CD4-positive, CD25-positive, alpha-beta regulatory T cell (primary cell): Measurements from ENCODE around the gene VAPB. TPM values are rescaled to one million over a fixed set of nuclear protein-coding genes. Genes with fewer than 3 reads are reported as not detected.

Source experiments
- ATAC-seq, 2 donors: fragments of 150-1000 bp; cut with Tn5 transposase; one replicate each; pipeline ENCODE4 v1.10.0; 2021; ENCODE audit warnings: low read depth in 2 of 2, moderate number of reproducible peaks in 2 of 2, moderate library complexity in 1 of 2
- DNase-seq, 3 donors: peaks; one replicate each; pipeline versions ENCODE4 v3.0.0 to v3.0.0-alpha.2; 2012 to 2022; ENCODE audit warnings: mixed read lengths in 1 of 3
- H3K27ac ChIP-seq: one replicate; pipeline ENCODE4 v1.7.0; 2013; ENCODE audit warnings: mild to moderate bottlenecking, low read length; ENCODE audit not compliant: insufficient read depth, poor library complexity, severe bottlenecking
- H3K27me3 ChIP-seq: one replicate; pipeline ENCODE4 v1.7.0; 2013; ENCODE audit warnings: low read length; ENCODE audit not compliant: control insufficient read depth, insufficient read depth
- H3K36me3 ChIP-seq: one replicate; pipeline ENCODE4 v1.7.0; 2013; ENCODE audit warnings: mild to moderate bottlenecking, low read length, moderate library complexity; ENCODE audit not compliant: control insufficient read depth, insufficient read depth
- H3K4me1 ChIP-seq: 2 replicates; pipeline ENCODE4 v1.7.0; 2013; ENCODE audit warnings: mild to moderate bottlenecking, low read length; ENCODE audit not compliant: insufficient read depth, control insufficient read depth, poor library complexity, severe bottlenecking
- H3K4me3 ChIP-seq: one replicate; pipeline ENCODE4 v1.7.0; 2013; ENCODE audit warnings: low read depth, mild to moderate bottlenecking, low read length, moderate library complexity
- H3K9me3 ChIP-seq, 2 experiments: 1 replicate in 1 of 2; 2 replicates in 1 of 2; pipeline ENCODE4 v1.7.0; 2013; ENCODE audit warnings: low read length in 2 of 2, mild to moderate bottlenecking in 1 of 2, moderate library complexity in 1 of 2; ENCODE audit not compliant: control insufficient read depth in 2 of 2
- H3K27ac Mint-ChIP-seq, 3 donors: one replicate each; pipeline ENCODE4 v1.8.0; 2020 to 2022; ENCODE audit warnings: mild to moderate bottlenecking in 3 of 3, mixed read lengths in 3 of 3, moderate library complexity in 2 of 3
- H3K27me3 Mint-ChIP-seq: one replicate; pipeline ENCODE4 v1.8.0; 2022; ENCODE audit warnings: mild to moderate bottlenecking, mixed read lengths
- H3K36me3 Mint-ChIP-seq: one replicate; pipeline ENCODE4 v1.8.0; 2020; ENCODE audit warnings: mixed read lengths
- H3K4me1 Mint-ChIP-seq, 4 donors: one replicate each; pipeline ENCODE4 v1.8.0; 2020 to 2022; ENCODE audit warnings: mixed read lengths in 4 of 4, mild to moderate bottlenecking in 1 of 4
- H3K4me3 Mint-ChIP-seq, 4 donors: one replicate each; pipeline ENCODE4 v1.8.0; 2020 to 2022; ENCODE audit warnings: mild to moderate bottlenecking in 4 of 4, mixed read lengths in 4 of 4, moderate library complexity in 3 of 4
- H3K9me3 Mint-ChIP-seq, 7 donors: one replicate each; pipeline ENCODE4 v1.8.0; 2020 to 2022; ENCODE audit warnings: mixed read lengths in 7 of 7, mild to moderate bottlenecking in 3 of 7, moderate library complexity in 2 of 7
- polyA plus RNA-seq, 4 donors: library from polyadenylated mRNA; unstranded; fragments of 300-500 nt; fragmentation: Illumina TruSeq; gene quantifications; one replicate each; pipeline ENCODE4 v1.2.3, GENCODE V29; 2021
- total RNA-seq: library from RNA; stranded (reverse); gene quantifications from one replicate; pipeline ENCODE4 v1.2.3, GENCODE V29; 2022

VAPB gene
- total and polyA plus RNA-seq, 5 donors from 2014 or later, result 18.9 to 25.7 (median 21.9) TPM

- H3K4me1 Mint-ChIP-seq, result no peaks in the 10 kb centered on the region
- H3K4me3 Mint-ChIP-seq, result no peak overlapping the region
- H3K27ac ChIP-seq, result no peak overlapping the region
- no peaks in the 10 kb centered on the region for H3K36me3 Mint-ChIP-seq
- no peak overlapping the region for H3K4me3 ChIP-seq
- no peak overlapping the region for H3K27ac Mint-ChIP-seq
- ATAC-seq, result no peak
- H3K4me1 ChIP-seq, result no peaks in the 10 kb centered on the region
- H3K9me3 ChIP-seq, result no peaks in the 10 kb centered on the region
- no peaks in the 10 kb centered on the region for H3K27me3 Mint-ChIP-seq
- H3K27me3 ChIP-seq, result no peaks in the 10 kb centered on the region
- peaks cover 0 to 2% (median 0%) of the 10 kb centered on the region in 7 donors for H3K9me3 Mint-ChIP-seq
- H3K36me3 ChIP-seq, result no peaks in the 10 kb centered on the region
- no peak for DNase-seq
Observed at GRCh38 chr20:58475466-58475865, 86.4 kb downstream of the VAPB start.

- H3K4me3 ChIP-seq, result no peak overlapping the region
- H3K4me1 ChIP-seq, result no peaks in the 10 kb centered on the region
- no peaks in the 10 kb centered on the region for H3K9me3 ChIP-seq
- no peak overlapping the region for H3K27ac ChIP-seq
- H3K36me3 Mint-ChIP-seq, result no peaks in the 10 kb centered on the region
- H3K9me3 Mint-ChIP-seq, result peaks cover 0 to 5% (median 0%) of the 10 kb centered on the region in 7 donors
- peaks cover 5% of the 10 kb centered on the region for H3K27me3 ChIP-seq
- peaks cover 12% of the 10 kb centered on the region for H3K27me3 Mint-ChIP-seq
- no peaks in the 10 kb centered on the region for H3K36me3 ChIP-seq
- no peak for DNase-seq
- peaks cover 0 to 3% (median 0%) of the 10 kb centered on the region in 4 donors for H3K4me1 Mint-ChIP-seq
- H3K27ac Mint-ChIP-seq, result no peak overlapping the region
- no peak for ATAC-seq
- H3K4me3 Mint-ChIP-seq, result no peak overlapping the region
Observed at GRCh38 chr20:58478141-58478805, 89.2 kb downstream of the VAPB start.

GRCh38 chr20:58479726-58480440, 90.9 kb downstream of the VAPB start:
- H3K27ac Mint-ChIP-seq, result no peak overlapping the region
- H3K36me3 Mint-ChIP-seq, result no peaks in the 10 kb centered on the region
- H3K9me3 ChIP-seq, result no peaks in the 10 kb centered on the region
- no peak overlapping the region for H3K4me3 Mint-ChIP-seq
- H3K27me3 ChIP-seq, result peaks cover 5% of the 10 kb centered on the region
- ATAC-seq (no peak), DNase-seq (no peak)
- peaks cover 0 to 3% (median 0%) of the 10 kb centered on the region in 4 donors for H3K4me1 Mint-ChIP-seq
- peaks cover 12% of the 10 kb centered on the region for H3K27me3 Mint-ChIP-seq
- no peaks in the 10 kb centered on the region for H3K4me1 ChIP-seq
- peaks cover 0 to 11% (median 0%) of the 10 kb centered on the region in 7 donors for H3K9me3 Mint-ChIP-seq
- H3K36me3 ChIP-seq, result no peaks in the 10 kb centered on the region
- H3K27ac ChIP-seq, result no peak overlapping the region
- no peak overlapping the region for H3K4me3 ChIP-seq

- peaks cover 0 to 18% (median 1%) of the 10 kb centered on the region in 7 donors for H3K9me3 Mint-ChIP-seq
- peaks cover under 1% of the 10 kb centered on the region for H3K36me3 Mint-ChIP-seq
- ATAC-seq, result no peak
- no peak for DNase-seq
- H3K27me3 Mint-ChIP-seq, result peaks cover 12% of the 10 kb centered on the region
- peaks cover 0 to 3% (median 0%) of the 10 kb centered on the region in 4 donors for H3K4me1 Mint-ChIP-seq
- H3K4me3 ChIP-seq, result no peak overlapping the region
- peaks cover 0 to 8% of the 10 kb centered on the region in 2 experiments for H3K9me3 ChIP-seq
- no peaks in the 10 kb centered on the region for H3K36me3 ChIP-seq
- no peak overlapping the region for H3K27ac Mint-ChIP-seq
- H3K4me1 ChIP-seq, result no peaks in the 10 kb centered on the region
- peaks cover 5% of the 10 kb centered on the region for H3K27me3 ChIP-seq
- H3K4me3 Mint-ChIP-seq, result no peak overlapping the region
- H3K27ac ChIP-seq, result no peak overlapping the region
Observed at GRCh38 chr20:58480551-58481336, 91.7 kb downstream of the VAPB start.

GRCh38 chr20:58481481-58482021, 92.5 kb downstream of the VAPB start:
- Mint-ChIP-seq H3K27ac (no peak overlapping the region), H3K9me3 (peaks cover 0 to 26% (median 10%) of the 10 kb centered on the region in 7 donors), H3K27me3 (peaks cover 16% of the 10 kb centered on the region), H3K4me3 (no peak overlapping the region), H3K4me1 (peaks cover 0 to 3% (median 0%) of the 10 kb centered on the region in 4 donors), H3K36me3 (peaks cover 8% of the 10 kb centered on the region)
- no peaks in the 10 kb centered on the region for H3K36me3 ChIP-seq
- no peaks in the 10 kb centered on the region for H3K4me1 ChIP-seq
- peak in 2 of 3 donors; percentile 23 to 29 for DNase-seq
- no peak overlapping the region for H3K4me3 ChIP-seq
- ATAC-seq, result no peak
- H3K27me3 ChIP-seq, result peaks cover 5% of the 10 kb centered on the region
- H3K9me3 ChIP-seq, result peaks cover 6 to 16% of the 10 kb centered on the region in 2 experiments
- no peak overlapping the region for H3K27ac ChIP-seq

GRCh38 chr20:58482416-58482815, 93.4 kb downstream of the VAPB start:
- peaks cover 0 to 26% (median 11%) of the 10 kb centered on the region in 7 donors for H3K9me3 Mint-ChIP-seq
- Histone ChIP-seq H3K27me3 (peaks cover 5% of the 10 kb centered on the region), H3K36me3 (no peaks in the 10 kb centered on the region), H3K9me3 (peaks cover 12 to 18% of the 10 kb centered on the region in 2 experiments), H3K4me3 (no peak overlapping the region), H3K27ac (no peak overlapping the region), H3K4me1 (no peaks in the 10 kb centered on the region)
- H3K4me3 Mint-ChIP-seq, result no peak overlapping the region
- no peak for ATAC-seq
- peaks cover 16% of the 10 kb centered on the region for H3K27me3 Mint-ChIP-seq
- DNase-seq, result no peak
- no peak overlapping the region for H3K27ac Mint-ChIP-seq
- H3K4me1 Mint-ChIP-seq, result peaks cover 0 to 3% (median 0%) of the 10 kb centered on the region in 4 donors
- peaks cover 8% of the 10 kb centered on the region for H3K36me3 Mint-ChIP-seq

GRCh38 chr20:58483051-58483450, 94.0 kb downstream of the VAPB start:
- Mint-ChIP-seq H3K4me1 (peaks cover 0 to 3% (median 0%) of the 10 kb centered on the region in 4 donors), H3K9me3 (peaks cover 0 to 26% (median 11%) of the 10 kb centered on the region in 7 donors), H3K4me3 (no peak overlapping the region)

More at GRCh38 chr20:58483051-58483450, 94.0 kb downstream of the VAPB start:
- Histone ChIP-seq H3K27me3 (peaks cover 5% of the 10 kb centered on the region), H3K4me3 (no peak overlapping the region), H3K36me3 (no peaks in the 10 kb centered on the region), H3K9me3 (peaks cover 16 to 18% of the 10 kb centered on the region in 2 experiments), H3K27ac (no peak overlapping the region), H3K4me1 (no peaks in the 10 kb centered on the region)
- DNase-seq (no peak), ATAC-seq (no peak)
- Mint-ChIP-seq H3K36me3 (peaks cover 8% of the 10 kb centered on the region), H3K27me3 (peaks cover 16% of the 10 kb centered on the region), H3K27ac (no peak overlapping the region)
